ENCODE data around the gene ZNF319.

The ZNF319 gene

DNA sequence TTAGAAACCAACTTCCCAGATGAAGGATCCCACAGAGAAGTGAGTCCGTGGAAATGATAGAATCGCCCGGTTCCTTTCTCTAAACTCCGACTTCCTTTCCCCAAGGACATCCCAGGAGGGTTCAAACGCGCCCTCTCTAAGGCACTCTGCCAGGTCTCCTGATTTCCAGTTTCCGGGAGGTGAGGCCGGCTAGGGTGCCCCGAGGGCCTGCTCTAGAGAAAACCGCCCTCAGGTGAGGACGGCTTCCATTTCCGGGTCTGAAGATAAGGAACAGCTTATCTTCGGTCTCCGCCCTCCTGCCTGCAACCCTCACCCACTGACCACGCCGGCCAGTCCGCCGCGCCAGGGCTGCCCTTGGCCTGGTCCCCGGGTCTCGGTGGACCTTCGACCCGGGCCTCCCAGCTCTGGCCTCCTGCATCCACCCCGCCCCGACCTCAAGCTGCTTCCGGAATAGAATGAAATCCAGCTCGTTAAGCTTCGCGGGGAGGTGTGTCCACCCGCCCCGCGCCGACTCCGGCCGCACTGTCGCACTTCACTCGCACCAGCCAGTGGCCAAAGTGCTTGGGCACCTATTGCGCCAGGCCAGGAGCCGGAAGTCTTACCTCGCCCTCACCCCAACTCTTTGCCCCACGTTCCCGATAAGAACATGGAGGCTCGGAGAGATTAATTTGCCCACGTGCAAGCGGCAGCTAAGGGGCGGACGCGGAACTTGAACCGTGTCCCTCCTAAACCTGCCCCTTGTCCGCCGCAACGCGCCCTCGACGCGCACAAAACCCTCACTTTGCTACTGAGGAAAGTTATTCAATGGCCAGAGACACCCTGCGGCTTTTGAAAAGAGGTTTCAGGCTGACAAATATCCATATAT, 24.2 kb upstream of the ZNF319 start:
- H3K4me3 ChIP-seq (ENCODE audit: low read depth, low read length), result peak overlapping the region; percentile 60
- POLR2A ChIA-PET, result interaction anchor here (0.7 kb wide), 1 partner anchor 224 kb away, joined by 3 read pairs; no protein-coding TSS in a partner anchor
- TF ChIP-seq, protein P1, sequence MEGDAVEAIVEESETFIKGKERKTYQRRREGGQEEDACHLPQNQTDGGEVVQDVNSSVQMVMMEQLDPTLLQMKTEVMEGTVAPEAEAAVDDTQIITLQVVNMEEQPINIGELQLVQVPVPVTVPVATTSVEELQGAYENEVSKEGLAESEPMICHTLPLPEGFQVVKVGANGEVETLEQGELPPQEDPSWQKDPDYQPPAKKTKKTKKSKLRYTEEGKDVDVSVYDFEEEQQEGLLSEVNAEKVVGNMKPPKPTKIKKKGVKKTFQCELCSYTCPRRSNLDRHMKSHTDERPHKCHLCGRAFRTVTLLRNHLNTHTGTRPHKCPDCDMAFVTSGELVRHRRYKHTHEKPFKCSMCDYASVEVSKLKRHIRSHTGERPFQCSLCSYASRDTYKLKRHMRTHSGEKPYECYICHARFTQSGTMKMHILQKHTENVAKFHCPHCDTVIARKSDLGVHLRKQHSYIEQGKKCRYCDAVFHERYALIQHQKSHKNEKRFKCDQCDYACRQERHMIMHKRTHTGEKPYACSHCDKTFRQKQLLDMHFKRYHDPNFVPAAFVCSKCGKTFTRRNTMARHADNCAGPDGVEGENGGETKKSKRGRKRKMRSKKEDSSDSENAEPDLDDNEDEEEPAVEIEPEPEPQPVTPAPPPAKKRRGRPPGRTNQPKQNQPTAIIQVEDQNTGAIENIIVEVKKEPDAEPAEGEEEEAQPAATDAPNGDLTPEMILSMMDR (IDR thresholded peaks at IDR 0.05; ENCODE audit: insufficient read depth, low read length, missing control alignments), result no peak
- no peak for DNase-seq (ENCODE audit: low read depth, low spot score)
- CTCF ChIA-PET, result interaction anchor here (1.9 to 5.6 kb wide), 4 partner anchors 8 to 102 kb away, joined by 7 to 23 read pairs (median 17); no protein-coding TSS in a partner anchor

DNA sequence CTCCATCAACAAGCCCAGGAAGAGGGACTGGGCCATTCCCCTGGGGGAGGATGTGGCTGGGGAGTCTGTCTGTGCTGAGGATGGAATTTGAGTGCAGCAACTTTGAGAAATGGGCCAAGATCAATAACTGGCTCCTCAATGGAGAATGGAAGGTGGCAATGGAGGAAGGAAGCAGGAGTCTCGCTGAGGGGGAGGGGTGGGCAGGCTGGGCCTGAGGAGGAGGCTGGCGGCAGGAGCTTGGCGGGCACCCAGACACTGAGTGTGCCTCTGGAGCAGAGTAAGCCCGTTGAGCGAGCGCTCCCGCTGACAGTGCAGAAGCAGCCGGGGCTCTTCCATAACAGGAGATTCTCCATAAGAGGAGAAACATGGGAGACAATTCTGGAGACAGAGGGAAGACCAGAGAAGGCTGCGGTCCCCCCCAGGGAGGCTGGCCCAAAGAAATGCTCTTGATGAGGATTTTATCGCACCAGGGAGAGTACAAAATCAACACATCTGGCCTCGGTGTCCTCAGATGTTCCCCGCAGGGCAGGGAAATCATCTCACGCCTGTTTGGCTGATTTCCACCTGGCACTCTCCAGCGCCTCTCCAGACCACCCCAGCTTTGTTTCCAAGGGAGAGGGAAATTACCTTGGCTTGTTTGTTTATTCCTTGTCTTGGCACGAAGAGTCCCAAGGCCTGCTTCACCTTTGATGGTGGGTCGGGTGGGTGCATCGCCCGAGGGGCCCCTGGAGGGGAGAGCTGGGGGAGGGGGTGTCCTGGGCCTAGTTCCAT, 22.3 kb upstream of the ZNF319 start:
- ChIA-PET POLR2A (interaction anchor here (0.7 kb wide), 1 partner anchor 51 kb away, joined by 4 read pairs; no protein-coding TSS in a partner anchor), CTCF (interaction anchor here (0.8 to 5.6 kb wide), 8 partner anchors 9 to 104 kb away, joined by 3 to 23 read pairs (median 10); no protein-coding TSS in a partner anchor)
- no peak overlapping the region; the same call in 1 of the 2 replicates for H3K4me3 ChIP-seq (ENCODE audit: low read depth, low read length)

DNA sequence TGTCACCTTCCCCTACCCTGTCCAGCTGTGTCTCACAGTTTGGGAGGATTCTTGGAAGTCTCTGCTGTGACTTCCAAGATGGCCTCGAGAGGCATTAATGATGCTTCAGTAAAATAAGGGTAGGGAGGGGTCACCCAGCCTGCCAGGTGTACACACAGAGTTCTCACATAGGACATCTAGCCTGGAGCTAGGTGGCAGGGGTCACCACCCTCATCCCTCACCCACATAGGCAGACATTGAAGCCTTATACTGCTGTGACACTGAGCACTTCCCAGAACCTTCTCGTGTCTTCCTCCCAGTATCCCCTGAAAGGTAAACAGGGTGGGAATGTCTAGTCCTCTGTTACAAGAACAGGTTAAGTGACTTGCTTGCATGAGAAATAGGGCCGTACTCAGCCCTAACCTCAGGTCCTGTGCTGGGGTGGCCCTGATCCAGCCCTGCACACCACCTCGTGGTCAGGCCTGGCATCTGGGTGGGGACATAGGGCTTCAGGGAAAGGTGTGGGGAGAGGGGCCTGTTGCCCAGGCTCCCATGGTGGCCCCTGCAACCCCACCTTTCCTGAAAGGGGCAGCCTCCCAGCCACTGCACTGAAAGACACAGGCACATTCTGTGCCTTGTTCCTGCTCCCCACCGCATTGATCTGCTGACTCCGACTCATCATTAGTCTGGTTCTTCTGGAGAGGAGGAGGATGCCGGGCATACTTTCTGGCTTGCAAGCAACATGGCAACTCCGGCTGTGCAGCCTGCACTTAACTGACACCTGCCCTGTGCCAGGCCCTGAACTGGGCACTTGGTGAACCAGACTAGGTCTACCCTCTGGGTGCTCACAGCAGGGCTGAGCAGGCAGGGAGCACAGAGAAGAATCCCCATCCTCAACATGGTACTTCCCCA, 21.4 kb upstream of the ZNF319 start:
- CTCF ChIA-PET, result interaction anchor here (0.7 to 5.6 kb wide), 15 partner anchors 8 to 273 kb away, joined by 3 to 23 read pairs (median 3); partner anchors contain the start of genes CFAP20, PRSS54 and USB1

More for the DNA sequence above, 22.3 kb upstream of the ZNF319 start:
- peak; percentile 33 for DNase-seq (ENCODE audit: low read depth, low spot score)
- TF ChIP-seq, protein P1 (IDR thresholded peaks at IDR 0.05; ENCODE audit: insufficient read depth, low read length, missing control alignments), result no peak

DNA sequence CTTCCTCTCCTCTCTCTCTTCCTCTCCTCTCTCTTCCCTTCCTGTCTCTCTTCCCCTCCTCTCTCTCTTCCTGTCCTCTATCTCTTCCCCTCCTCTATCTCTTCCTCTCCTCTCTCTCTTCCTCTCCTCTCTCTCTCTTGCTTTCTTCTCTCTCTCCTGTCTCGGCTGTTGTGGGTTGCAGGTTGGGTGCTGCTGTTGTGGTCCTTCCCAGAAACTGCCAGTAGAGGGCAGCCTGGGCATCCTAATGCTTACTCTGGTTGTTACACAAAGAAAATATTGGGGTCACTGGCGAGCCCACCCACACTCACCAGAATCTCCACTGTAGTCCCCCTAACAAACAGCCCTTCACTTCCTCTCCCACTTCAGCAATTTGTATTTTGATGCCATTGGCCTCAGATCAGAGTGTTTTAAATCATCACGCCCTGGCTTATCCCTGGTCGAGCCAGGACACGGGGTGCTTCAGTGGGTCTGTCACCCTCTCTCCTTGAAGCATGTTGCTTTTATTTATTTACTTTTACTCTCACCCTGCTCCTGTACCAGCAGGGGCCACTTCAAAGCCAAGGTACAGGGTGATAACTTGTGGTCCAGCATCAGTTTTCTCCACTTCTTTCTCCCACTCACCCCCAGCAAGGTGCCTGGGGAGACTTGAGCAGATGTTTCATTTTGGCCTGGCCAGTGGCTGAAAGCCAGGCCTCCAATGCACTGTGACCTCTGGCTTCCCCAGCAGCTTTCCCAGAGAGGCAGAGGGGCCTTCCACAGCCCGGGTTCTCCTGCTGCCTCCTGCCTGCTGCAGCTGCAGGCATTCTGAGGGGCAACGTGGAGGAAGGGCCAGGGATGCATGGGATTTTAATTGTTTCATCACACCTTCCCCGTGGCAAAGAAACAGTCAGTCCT, 20.4 kb upstream of the ZNF319 start:
- TF ChIP-seq, protein P1 (IDR thresholded peaks at IDR 0.05; ENCODE audit: insufficient read depth, low read length, missing control alignments), result peak; percentile 83
- H3K4me3 ChIP-seq (ENCODE audit: low read depth, low read length), result no peak overlapping the region
- CTCF ChIA-PET, result interaction anchor here (0.7 to 5.6 kb wide), 12 partner anchors 10 to 274 kb away, joined by 3 to 22 read pairs (median 3); partner anchors contain the start of genes CFAP20, PRSS54 and USB1
- POLR2A ChIA-PET, result no interaction called here
- DNase-seq (ENCODE audit: low read depth, low spot score), result no peak

More for the DNA sequence above, 21.4 kb upstream of the ZNF319 start:
- peak; percentile 41 for DNase-seq (ENCODE audit: low read depth, low spot score)
- POLR2A ChIA-PET, result no interaction called here
- H3K4me3 ChIP-seq (ENCODE audit: low read depth, low read length), result no peak overlapping the region
- TF ChIP-seq, protein P1 (IDR thresholded peaks at IDR 0.05; ENCODE audit: insufficient read depth, low read length, missing control alignments), result no peak

Data from AG04449 (cell line).